LNCAP (cell line): ENCODE data around the gene TSHB.

Experiments
- TF ChIP-seq, protein P1 (sequence below): fragments of 450-650 bp; IDR thresholded peaks from 2 replicates; pipeline ENCODE4 v1.5.1; 2017; ENCODE audit warnings: mild to moderate bottlenecking

Gene TSHB

GRCh38 chr1:115082949-115083348, 53.3 kb downstream of the TSHB start:
- TF ChIP-seq, protein P1, sequence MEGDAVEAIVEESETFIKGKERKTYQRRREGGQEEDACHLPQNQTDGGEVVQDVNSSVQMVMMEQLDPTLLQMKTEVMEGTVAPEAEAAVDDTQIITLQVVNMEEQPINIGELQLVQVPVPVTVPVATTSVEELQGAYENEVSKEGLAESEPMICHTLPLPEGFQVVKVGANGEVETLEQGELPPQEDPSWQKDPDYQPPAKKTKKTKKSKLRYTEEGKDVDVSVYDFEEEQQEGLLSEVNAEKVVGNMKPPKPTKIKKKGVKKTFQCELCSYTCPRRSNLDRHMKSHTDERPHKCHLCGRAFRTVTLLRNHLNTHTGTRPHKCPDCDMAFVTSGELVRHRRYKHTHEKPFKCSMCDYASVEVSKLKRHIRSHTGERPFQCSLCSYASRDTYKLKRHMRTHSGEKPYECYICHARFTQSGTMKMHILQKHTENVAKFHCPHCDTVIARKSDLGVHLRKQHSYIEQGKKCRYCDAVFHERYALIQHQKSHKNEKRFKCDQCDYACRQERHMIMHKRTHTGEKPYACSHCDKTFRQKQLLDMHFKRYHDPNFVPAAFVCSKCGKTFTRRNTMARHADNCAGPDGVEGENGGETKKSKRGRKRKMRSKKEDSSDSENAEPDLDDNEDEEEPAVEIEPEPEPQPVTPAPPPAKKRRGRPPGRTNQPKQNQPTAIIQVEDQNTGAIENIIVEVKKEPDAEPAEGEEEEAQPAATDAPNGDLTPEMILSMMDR = no peak
